A549 (cell line): ENCODE data around the gene NAIP.
"Not testable (repeated sequence)": the region's sequence is repeated elsewhere in the genome, so short reads cannot be mapped to it uniquely, and the experiment has no call there.

Source experiments
- CTCF ChIP-seq: fragments of >200 bp; sonication (Bioruptor Twin); formaldehyde crosslinking; IDR thresholded peaks from 3 replicates; pipeline ENCODE4 v1.5.1; 2016
- ESRRA ChIP-seq: fragments of 150-350 bp; IDR thresholded peaks from 2 replicates; pipeline ENCODE4 v1.6.1; 2014; ENCODE audit warnings: mild to moderate bottlenecking, low read length, borderline replicate concordance
- KDM1A ChIP-seq: fragments of 200-600 bp; sonication (generic); IDR thresholded peaks from 2 replicates; pipeline ENCODE4 v1.6.1; 2016; ENCODE audit warnings: low read depth, mild to moderate bottlenecking
- MAX ChIP-seq: IDR thresholded peaks from 2 replicates; pipeline ENCODE4 v1.6.1; 2012
- POLR2A ChIP-seq: IDR thresholded peaks from 2 replicates; pipeline ENCODE4 v1.6.1; 2012; ENCODE audit warnings: mild to moderate bottlenecking, low read length
- RAD21 ChIP-seq, 2 experiments: fragments of >200 bp in 1 of 2; sonication (Bioruptor Twin) in 1 of 2; formaldehyde crosslinking in 1 of 2; IDR thresholded peaks in 1 of 2; conservative IDR thresholded peaks in 1 of 2; 2 replicates in 1 of 2; 3 replicates in 1 of 2; pipeline ENCODE4 v1.6.1; 2012 to 2018; ENCODE audit warnings: inconsistent platforms in 1 of 2
- RNF2 ChIP-seq: fragments of 200-600 bp; sonication (generic); IDR thresholded peaks from 2 replicates; pipeline ENCODE4 v1.6.1; 2016; ENCODE audit warnings: low read depth, mild to moderate bottlenecking, antibody characterized with exemption, moderate library complexity, borderline replicate concordance

- TF ChIP-seq CTCF; KDM1A; ESRRA; MAX; RNF2; RAD21 (conservative IDR thresholded peaks at IDR 0.05 in 1 of 2, IDR thresholded peaks at IDR 0.05 in 1 of 2); POLR2A: not testable (repeated sequence)
Measured at GRCh38 chr5:71044808-71045207, 19.7 kb upstream of the NAIP start.
